ENCODE measurements around the gene IQGAP1.

DNA sequence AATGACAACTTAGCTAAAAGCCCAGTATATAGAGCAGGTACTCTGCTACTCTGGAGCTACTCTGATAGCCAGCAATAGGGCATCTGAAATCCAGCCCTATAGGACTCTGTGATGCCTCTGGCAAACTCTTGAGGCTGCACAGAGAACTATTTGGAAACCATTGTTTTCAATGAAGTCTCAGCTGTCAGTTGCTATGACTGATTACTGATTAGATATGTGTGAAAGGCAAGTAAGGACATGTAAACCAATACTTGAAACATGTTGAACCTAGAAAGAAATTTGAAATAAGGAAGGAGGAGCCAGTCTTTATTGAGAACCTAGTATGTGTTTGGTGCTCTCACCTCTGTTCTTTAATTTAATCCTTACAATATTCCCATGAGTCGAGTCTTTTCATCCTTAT lies 101.5 kb downstream of the IQGAP1 start:
- TF ChIP-seq, protein P1, sequence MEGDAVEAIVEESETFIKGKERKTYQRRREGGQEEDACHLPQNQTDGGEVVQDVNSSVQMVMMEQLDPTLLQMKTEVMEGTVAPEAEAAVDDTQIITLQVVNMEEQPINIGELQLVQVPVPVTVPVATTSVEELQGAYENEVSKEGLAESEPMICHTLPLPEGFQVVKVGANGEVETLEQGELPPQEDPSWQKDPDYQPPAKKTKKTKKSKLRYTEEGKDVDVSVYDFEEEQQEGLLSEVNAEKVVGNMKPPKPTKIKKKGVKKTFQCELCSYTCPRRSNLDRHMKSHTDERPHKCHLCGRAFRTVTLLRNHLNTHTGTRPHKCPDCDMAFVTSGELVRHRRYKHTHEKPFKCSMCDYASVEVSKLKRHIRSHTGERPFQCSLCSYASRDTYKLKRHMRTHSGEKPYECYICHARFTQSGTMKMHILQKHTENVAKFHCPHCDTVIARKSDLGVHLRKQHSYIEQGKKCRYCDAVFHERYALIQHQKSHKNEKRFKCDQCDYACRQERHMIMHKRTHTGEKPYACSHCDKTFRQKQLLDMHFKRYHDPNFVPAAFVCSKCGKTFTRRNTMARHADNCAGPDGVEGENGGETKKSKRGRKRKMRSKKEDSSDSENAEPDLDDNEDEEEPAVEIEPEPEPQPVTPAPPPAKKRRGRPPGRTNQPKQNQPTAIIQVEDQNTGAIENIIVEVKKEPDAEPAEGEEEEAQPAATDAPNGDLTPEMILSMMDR (IDR thresholded peaks at IDR 0.05), result no peak
- TF ChIP-seq, protein P2, sequence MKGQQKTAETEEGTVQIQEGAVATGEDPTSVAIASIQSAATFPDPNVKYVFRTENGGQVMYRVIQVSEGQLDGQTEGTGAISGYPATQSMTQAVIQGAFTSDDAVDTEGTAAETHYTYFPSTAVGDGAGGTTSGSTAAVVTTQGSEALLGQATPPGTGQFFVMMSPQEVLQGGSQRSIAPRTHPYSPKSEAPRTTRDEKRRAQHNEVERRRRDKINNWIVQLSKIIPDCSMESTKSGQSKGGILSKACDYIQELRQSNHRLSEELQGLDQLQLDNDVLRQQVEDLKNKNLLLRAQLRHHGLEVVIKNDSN (CRISPR knock-in tag; IDR thresholded peaks at IDR 0.05), result no peak
- TF ChIP-seq ZNF416 (CRISPR knock-in tag; IDR thresholded peaks at IDR 0.05) (no peak), NR3C1 (CRISPR knock-in tag; conservative IDR thresholded peaks at IDR 0.05; ENCODE audit: low read depth) (no peak), FOXJ3 (CRISPR knock-in tag; IDR thresholded peaks at IDR 0.05; ENCODE audit: borderline replicate concordance) (no peak), CREB1 (CRISPR knock-in tag; IDR thresholded peaks at IDR 0.05) (no peak), ELF4 (CRISPR knock-in tag; IDR thresholded peaks at IDR 0.05; ENCODE audit: low read depth) (no peak), FOXK1 (CRISPR knock-in tag; IDR thresholded peaks at IDR 0.05) (no peak)
- TF ChIP-seq, protein P3, sequence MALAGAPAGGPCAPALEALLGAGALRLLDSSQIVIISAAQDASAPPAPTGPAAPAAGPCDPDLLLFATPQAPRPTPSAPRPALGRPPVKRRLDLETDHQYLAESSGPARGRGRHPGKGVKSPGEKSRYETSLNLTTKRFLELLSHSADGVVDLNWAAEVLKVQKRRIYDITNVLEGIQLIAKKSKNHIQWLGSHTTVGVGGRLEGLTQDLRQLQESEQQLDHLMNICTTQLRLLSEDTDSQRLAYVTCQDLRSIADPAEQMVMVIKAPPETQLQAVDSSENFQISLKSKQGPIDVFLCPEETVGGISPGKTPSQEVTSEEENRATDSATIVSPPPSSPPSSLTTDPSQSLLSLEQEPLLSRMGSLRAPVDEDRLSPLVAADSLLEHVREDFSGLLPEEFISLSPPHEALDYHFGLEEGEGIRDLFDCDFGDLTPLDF (CRISPR knock-in tag; IDR thresholded peaks at IDR 0.05), result no peak
- TF ChIP-seq, protein P4, sequence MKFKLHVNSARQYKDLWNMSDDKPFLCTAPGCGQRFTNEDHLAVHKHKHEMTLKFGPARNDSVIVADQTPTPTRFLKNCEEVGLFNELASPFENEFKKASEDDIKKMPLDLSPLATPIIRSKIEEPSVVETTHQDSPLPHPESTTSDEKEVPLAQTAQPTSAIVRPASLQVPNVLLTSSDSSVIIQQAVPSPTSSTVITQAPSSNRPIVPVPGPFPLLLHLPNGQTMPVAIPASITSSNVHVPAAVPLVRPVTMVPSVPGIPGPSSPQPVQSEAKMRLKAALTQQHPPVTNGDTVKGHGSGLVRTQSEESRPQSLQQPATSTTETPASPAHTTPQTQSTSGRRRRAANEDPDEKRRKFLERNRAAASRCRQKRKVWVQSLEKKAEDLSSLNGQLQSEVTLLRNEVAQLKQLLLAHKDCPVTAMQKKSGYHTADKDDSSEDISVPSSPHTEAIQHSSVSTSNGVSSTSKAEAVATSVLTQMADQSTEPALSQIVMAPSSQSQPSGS (CRISPR knock-in tag; IDR thresholded peaks at IDR 0.05; ENCODE audit: borderline replicate concordance, low read depth), result no peak

Measured in WTC11 (cell line).